ENCODE measurements around the gene ISCU.
A peak's percentile ranks its signal among the peaks of the same experiment; 100 is the strongest.

The ISCU gene

DNA sequence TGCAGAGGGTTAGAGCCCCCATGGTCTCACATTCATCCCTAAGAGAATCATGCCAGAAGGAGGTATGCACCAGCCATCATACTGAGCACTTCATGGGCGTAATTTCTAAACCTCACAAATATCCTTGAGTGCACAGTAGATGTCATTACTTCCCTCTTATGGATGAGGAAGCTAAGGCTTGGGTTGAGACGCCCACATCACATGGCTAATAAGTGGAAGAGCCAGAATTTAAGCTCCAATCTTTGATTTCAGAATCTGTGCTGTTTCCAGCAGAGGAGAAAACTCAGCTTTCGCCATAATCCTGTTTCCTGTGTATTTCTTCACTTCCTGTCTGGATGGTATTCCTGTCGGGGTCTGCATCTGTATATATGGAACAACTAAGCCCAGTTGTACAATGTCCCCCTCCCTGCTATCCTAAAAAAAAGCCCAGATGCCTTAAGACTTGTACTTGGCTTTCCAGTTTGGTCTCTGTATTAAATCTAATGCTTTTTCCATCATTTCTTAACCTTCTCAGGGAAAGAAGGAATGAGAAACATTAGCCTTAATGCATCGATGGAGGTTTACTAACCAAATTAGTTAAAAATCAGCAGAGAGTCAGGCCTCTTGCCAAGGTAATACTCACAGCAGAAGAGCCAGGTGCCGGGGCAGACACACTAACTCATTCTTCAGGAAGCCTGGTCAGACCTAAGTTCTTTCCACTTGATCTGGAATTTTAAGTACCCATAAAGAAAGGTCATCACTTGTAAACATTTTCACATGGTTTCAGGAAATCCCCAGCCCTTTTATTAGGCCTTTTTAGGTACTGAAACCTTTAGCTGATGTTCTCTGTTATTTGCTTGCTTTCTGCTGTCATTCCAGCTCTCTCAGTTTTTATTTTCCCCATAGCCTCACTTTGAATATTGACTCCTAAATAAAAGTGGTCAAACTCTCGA is 5.3 kb downstream of the ISCU start:
- peaks cover 35 to 64% (median 62%) of the 10 kb centered on the region in 3 donors for H3K36me3 ChIP-seq

DNA sequence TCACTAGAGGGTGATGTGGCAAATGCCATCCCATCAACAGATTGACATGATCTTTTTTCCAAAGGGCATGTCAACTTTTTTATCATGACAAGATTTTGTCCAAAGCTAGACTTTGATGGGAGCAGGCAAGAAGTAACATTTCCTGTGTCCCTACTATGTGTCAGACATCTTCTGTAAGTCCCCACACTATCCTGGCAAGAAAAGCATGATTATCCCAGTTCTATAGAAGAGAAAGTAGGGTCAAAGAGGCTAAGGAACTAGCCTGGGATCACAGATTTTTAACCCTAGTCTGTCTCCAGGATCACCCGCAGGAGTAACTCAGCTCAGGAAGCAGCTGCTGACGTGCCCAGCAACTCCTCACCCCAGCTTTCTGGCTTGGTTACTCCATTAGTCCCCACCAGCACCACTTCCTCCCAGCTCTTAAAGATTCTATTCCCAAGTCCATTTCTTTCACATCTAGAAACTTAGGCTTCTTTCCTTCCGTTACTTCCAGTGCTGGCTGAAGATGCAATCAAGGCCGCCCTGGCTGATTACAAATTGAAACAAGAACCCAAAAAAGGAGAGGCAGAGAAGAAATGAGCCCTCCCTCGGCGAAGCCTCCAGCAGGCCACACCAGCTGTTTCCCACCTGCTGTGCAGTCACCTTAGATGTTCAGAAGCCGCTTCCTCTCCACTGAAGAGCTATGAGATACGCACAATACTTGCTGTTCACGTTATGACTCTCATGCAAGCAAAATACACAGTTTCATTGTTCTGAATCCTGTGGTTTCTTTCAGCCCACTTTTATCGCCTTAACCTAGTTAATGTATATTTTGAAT is 6.2 kb downstream of the ISCU start:
- TF ChIP-seq, protein P1, sequence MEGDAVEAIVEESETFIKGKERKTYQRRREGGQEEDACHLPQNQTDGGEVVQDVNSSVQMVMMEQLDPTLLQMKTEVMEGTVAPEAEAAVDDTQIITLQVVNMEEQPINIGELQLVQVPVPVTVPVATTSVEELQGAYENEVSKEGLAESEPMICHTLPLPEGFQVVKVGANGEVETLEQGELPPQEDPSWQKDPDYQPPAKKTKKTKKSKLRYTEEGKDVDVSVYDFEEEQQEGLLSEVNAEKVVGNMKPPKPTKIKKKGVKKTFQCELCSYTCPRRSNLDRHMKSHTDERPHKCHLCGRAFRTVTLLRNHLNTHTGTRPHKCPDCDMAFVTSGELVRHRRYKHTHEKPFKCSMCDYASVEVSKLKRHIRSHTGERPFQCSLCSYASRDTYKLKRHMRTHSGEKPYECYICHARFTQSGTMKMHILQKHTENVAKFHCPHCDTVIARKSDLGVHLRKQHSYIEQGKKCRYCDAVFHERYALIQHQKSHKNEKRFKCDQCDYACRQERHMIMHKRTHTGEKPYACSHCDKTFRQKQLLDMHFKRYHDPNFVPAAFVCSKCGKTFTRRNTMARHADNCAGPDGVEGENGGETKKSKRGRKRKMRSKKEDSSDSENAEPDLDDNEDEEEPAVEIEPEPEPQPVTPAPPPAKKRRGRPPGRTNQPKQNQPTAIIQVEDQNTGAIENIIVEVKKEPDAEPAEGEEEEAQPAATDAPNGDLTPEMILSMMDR (IDR thresholded peaks at IDR 0.05) = no peak
- H3K36me3 ChIP-seq = peaks cover 35 to 64% (median 62%) of the 10 kb centered on the region in 3 donors
- no peaks in the 10 kb centered on the region for H3K27me3 ChIP-seq
- peaks cover 0 to 18% (median 13%) of the 10 kb centered on the region in 4 donors for H3K4me1 ChIP-seq
- intact Hi-C loops (cut with DNase I; ENCODE audit: low total_unique reads) = loop anchor here (5.0 to 10.0 kb wide), 3 partner anchors 49 to 386 kb away; no protein-coding TSS in a partner anchor
- DNase-seq = peak in 1 of 2 donors; percentile 31
- H3K9me3 ChIP-seq = no peaks in the 10 kb centered on the region
- H3K4me3 ChIP-seq = no peak overlapping the region
- H3K27ac ChIP-seq = no peak overlapping the region

More for the DNA sequence above, 5.3 kb downstream of the ISCU start:
- Histone ChIP-seq H3K4me3 (no peak overlapping the region), H3K4me1 (peaks cover 0 to 23% (median 15%) of the 10 kb centered on the region in 4 donors), H3K27me3 (no peaks in the 10 kb centered on the region), H3K27ac (no peak overlapping the region), H3K9me3 (no peaks in the 10 kb centered on the region)
- TF ChIP-seq, protein P1 (IDR thresholded peaks at IDR 0.05) = no peak
- DNase-seq = peak; percentile 21 to 51
- intact Hi-C loops (cut with DNase I; ENCODE audit: low total_unique reads) = loop anchor here (5.0 to 10.0 kb wide), 3 partner anchors 50 to 387 kb away; no protein-coding TSS in a partner anchor

DNA sequence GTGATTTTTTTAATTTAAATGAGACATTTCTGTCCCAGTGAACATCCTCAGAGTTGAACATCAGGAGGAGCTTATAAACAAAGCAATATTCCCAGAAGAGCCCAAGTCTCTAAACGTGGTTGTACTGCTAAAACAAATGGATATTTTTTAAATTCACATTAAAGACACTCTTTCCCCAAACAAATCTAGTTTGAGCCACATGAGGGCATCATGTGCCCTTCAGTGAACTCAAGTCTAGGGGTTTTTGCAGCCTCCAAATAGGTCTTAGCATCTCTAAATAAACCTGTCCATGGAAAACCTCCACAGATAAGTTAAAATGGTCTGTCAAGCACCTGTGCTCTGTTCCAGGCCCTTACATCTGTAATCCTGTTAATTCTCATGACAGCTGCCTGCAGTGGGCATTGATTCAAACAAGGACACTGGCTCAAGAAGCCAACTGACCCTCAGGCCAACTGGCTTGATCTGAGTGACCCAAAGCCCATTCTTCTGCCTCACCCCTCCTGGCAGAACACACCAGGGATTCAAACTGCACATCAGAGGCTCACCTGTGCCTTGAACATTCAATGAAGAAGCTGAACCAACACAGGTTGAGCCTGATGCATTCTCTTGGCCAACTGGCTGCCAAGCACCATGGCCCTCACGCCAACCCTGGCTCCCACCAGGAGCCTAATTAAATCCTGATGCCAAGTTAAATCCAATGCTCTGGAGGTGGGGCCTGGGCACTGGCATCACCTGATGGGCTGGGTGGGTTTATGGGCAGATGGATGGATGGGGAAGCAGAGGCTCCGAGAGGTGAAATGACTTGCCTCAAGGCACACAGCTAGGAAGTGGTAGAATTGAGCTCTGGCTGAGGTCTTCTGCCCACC is 8.6 kb downstream of the ISCU start:
- TF ChIP-seq, protein P1 (IDR thresholded peaks at IDR 0.05) = peak; percentile 34 to 37
- DNase-seq = peak in 1 of 2 donors; percentile 55
- peaks cover 0 to 5% (median 2%) of the 10 kb centered on the region in 4 donors for H3K4me1 ChIP-seq
- no peak overlapping the region for H3K27ac ChIP-seq
- H3K36me3 ChIP-seq = peaks cover 25 to 45% (median 43%) of the 10 kb centered on the region in 3 donors
- no peaks in the 10 kb centered on the region for H3K27me3 ChIP-seq
- intact Hi-C loops (cut with DNase I; ENCODE audit: low total_unique reads) = no loop called here
- no peaks in the 10 kb centered on the region for H3K9me3 ChIP-seq
- no peak overlapping the region for H3K4me3 ChIP-seq

DNA sequence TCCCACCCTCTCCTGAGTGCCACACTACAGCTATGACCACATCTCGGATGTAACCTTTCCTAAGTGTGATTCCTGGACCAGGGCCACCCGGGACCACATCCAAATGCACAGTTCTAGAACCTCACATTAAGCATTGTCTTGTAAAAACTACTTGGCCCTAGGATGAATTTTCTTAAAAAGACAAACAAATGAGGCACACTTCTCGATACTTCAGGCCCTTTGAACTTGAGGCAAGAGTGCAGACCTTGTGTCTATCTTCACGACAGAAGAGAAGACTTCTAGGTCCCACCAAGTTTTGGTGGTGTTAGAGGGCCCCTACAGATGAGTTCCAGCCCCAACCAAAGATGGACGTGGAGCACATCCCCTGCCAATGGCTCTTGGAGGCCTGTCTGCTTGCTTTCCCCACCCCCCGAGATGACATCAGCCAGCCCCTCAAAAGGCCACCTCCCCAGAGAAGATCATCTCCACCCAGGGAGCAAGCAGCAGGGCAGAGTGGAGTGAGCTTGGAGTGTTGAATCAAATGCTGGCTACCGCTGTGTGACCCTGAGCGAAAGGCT is 9.3 kb downstream of the ISCU start:
- intact Hi-C loops (cut with DNase I; ENCODE audit: low total_unique reads) = no loop called here
- no peaks in the 10 kb centered on the region for H3K4me1 ChIP-seq
- TF ChIP-seq, protein P1 (IDR thresholded peaks at IDR 0.05) = no peak
- H3K27me3 ChIP-seq = no peaks in the 10 kb centered on the region
- H3K27ac ChIP-seq = no peak overlapping the region
- no peaks in the 10 kb centered on the region for H3K9me3 ChIP-seq
- peaks cover 18 to 38% (median 36%) of the 10 kb centered on the region in 3 donors for H3K36me3 ChIP-seq
- H3K4me3 ChIP-seq = no peak overlapping the region
- peak in 1 of 2 donors; percentile 38 for DNase-seq
